Measurements from ENCODE around the gene CNTN1.

The CNTN1 gene

GRCh38 chr12:40988355-40988754 is 296.1 kb downstream of the CNTN1 start:
- H3K4me2 ChIP-seq (ENCODE audit: insufficient read depth, low read length, poor library complexity, severe bottlenecking) = no peak overlapping the region

GRCh38 chr12:40988824-40989223 is 296.6 kb downstream of the CNTN1 start:
- H3K4me2 ChIP-seq (ENCODE audit: insufficient read depth, low read length, poor library complexity, severe bottlenecking) = no peak overlapping the region
- H2AFZ ChIP-seq (ENCODE audit: low read length) = no peak overlapping the region
- no peak overlapping the region for H2BK12ac ChIP-seq (ENCODE audit: low read length)
- no peaks in the 10 kb centered on the region for H3K79me1 ChIP-seq (ENCODE audit: low read depth, low read length)
- DNase-seq (ENCODE audit: low spot score) = no peak
- no peak overlapping the region for H2BK120ac ChIP-seq (ENCODE audit: low read depth, low read length)
- H3K9me3 ChIP-seq (replicated peaks in 1 of 2; ENCODE audit: control insufficient read depth in 2 of 2, insufficient read depth in 1 of 2, low read depth in 1 of 2, low read length in 2 of 2) = no peaks in the 10 kb centered on the region
- H4K8ac ChIP-seq (ENCODE audit: low read depth, low read length) = no peak overlapping the region
- WGBS, 2 donors (ENCODE audit: extremely low coverage in 2 of 2, insufficient read length in 2 of 2, insufficient replicate concordance in 1 of 2) = no CpG with 5 or more reads among the region's 2 CpGs
- H3K18ac ChIP-seq (ENCODE audit: low read length) = no peak overlapping the region
- no peak overlapping the region for H4K91ac ChIP-seq (ENCODE audit: low read depth, low read length, poor library complexity)
- no peaks in the 10 kb centered on the region for H3K4me1 ChIP-seq (ENCODE audit: control insufficient read depth in 2 of 2, insufficient read depth in 1 of 2, low read depth in 1 of 2, low read length in 2 of 2)
- H3K9ac ChIP-seq (ENCODE audit: low read depth, low read length, poor library complexity) = no peak overlapping the region
- H2AK5ac ChIP-seq (ENCODE audit: low read depth, low read length) = no peak overlapping the region
- no peaks in the 10 kb centered on the region for H3K36me3 ChIP-seq (replicated peaks in 1 of 2; ENCODE audit: control insufficient read depth in 2 of 2, insufficient read depth in 2 of 2, low read length in 2 of 2)
- H3K27me3 ChIP-seq (ENCODE audit: control insufficient read depth in 3 of 3, insufficient read depth in 3 of 3, low read depth in 1 of 3, low read length in 3 of 3) = no peaks in the 10 kb centered on the region
- no peak overlapping the region for H3K27ac ChIP-seq (replicated peaks; ENCODE audit: low read length)
- H3K4me3 ChIP-seq (ENCODE audit: low read length in 2 of 2) = no peak overlapping the region
- H2BK15ac ChIP-seq (ENCODE audit: low read length) = no peak overlapping the region
- H3K14ac ChIP-seq (ENCODE audit: low read length) = no peak overlapping the region
- H2BK5ac ChIP-seq (ENCODE audit: low read length) = no peak overlapping the region
- no peak overlapping the region for H3K23ac ChIP-seq (ENCODE audit: low read depth, low read length, poor library complexity)
- H3K4ac ChIP-seq (ENCODE audit: low read length) = no peak overlapping the region

More at GRCh38 chr12:40988355-40988754, 296.1 kb downstream of the CNTN1 start:
- Histone ChIP-seq H2AK5ac (ENCODE audit: low read depth, low read length) (no peak overlapping the region), H2BK120ac (ENCODE audit: low read depth, low read length) (no peak overlapping the region), H3K9ac (ENCODE audit: low read depth, low read length, poor library complexity) (no peak overlapping the region), H3K9me3 (replicated peaks in 1 of 2; ENCODE audit: control insufficient read depth in 2 of 2, insufficient read depth in 1 of 2, low read depth in 1 of 2, low read length in 2 of 2) (no peaks in the 10 kb centered on the region), H4K91ac (ENCODE audit: low read depth, low read length, poor library complexity) (no peak overlapping the region), H3K79me1 (ENCODE audit: low read depth, low read length) (no peaks in the 10 kb centered on the region), H2BK12ac (ENCODE audit: low read length) (no peak overlapping the region), H3K4me3 (ENCODE audit: low read length in 2 of 2) (no peak overlapping the region), H4K8ac (ENCODE audit: low read depth, low read length) (no peak overlapping the region), H3K18ac (ENCODE audit: low read length) (no peak overlapping the region), H3K4me1 (ENCODE audit: control insufficient read depth in 2 of 2, insufficient read depth in 1 of 2, low read depth in 1 of 2, low read length in 2 of 2) (no peaks in the 10 kb centered on the region), H2BK5ac (ENCODE audit: low read length) (no peak overlapping the region), H3K36me3 (replicated peaks in 1 of 2; ENCODE audit: control insufficient read depth in 2 of 2, insufficient read depth in 2 of 2, low read length in 2 of 2) (no peaks in the 10 kb centered on the region), H3K23ac (ENCODE audit: low read depth, low read length, poor library complexity) (no peak overlapping the region), H2AFZ (ENCODE audit: low read length) (no peak overlapping the region), H3K14ac (ENCODE audit: low read length) (no peak overlapping the region), H3K27ac (replicated peaks; ENCODE audit: low read length) (no peak overlapping the region), H3K4ac (ENCODE audit: low read length) (no peak overlapping the region), H3K27me3 (ENCODE audit: control insufficient read depth in 3 of 3, insufficient read depth in 3 of 3, low read depth in 1 of 3, low read length in 3 of 3) (no peaks in the 10 kb centered on the region), H2BK15ac (ENCODE audit: low read length) (no peak overlapping the region)
- WGBS, 2 donors (ENCODE audit: extremely low coverage in 2 of 2, insufficient read length in 2 of 2, insufficient replicate concordance in 1 of 2) = no CpG with 5 or more reads among the region's 1 CpG
- DNase-seq (ENCODE audit: low spot score) = no peak

- no peak overlapping the region for H3K9ac ChIP-seq (ENCODE audit: low read depth, low read length, poor library complexity)
- no peaks in the 10 kb centered on the region for H3K79me1 ChIP-seq (ENCODE audit: low read depth, low read length)
- no peak overlapping the region for H2AFZ ChIP-seq (ENCODE audit: low read length)
- no peak overlapping the region for H2BK12ac ChIP-seq (ENCODE audit: low read length)
- H3K4me2 ChIP-seq (ENCODE audit: insufficient read depth, low read length, poor library complexity, severe bottlenecking) = no peak overlapping the region
- H2AK5ac ChIP-seq (ENCODE audit: low read depth, low read length) = no peak overlapping the region
- no peak overlapping the region for H2BK120ac ChIP-seq (ENCODE audit: low read depth, low read length)
- WGBS, 2 donors (ENCODE audit: extremely low coverage in 2 of 2, insufficient read length in 2 of 2, insufficient replicate concordance in 1 of 2) = no CpG with 5 or more reads among the region's 3 CpGs
- no peak overlapping the region for H3K23ac ChIP-seq (ENCODE audit: low read depth, low read length, poor library complexity)
- H3K9me3 ChIP-seq (replicated peaks in 1 of 2; ENCODE audit: control insufficient read depth in 2 of 2, insufficient read depth in 1 of 2, low read depth in 1 of 2, low read length in 2 of 2) = no peaks in the 10 kb centered on the region
- H4K91ac ChIP-seq (ENCODE audit: low read depth, low read length, poor library complexity) = no peak overlapping the region
- H3K18ac ChIP-seq (ENCODE audit: low read length) = no peak overlapping the region
- H3K4me1 ChIP-seq (ENCODE audit: control insufficient read depth in 2 of 2, insufficient read depth in 1 of 2, low read depth in 1 of 2, low read length in 2 of 2) = no peaks in the 10 kb centered on the region
- no peak overlapping the region for H2BK5ac ChIP-seq (ENCODE audit: low read length)
- H2BK15ac ChIP-seq (ENCODE audit: low read length) = no peak overlapping the region
- no peak for DNase-seq (ENCODE audit: low spot score)
- H3K4me3 ChIP-seq (ENCODE audit: low read length in 2 of 2) = no peak overlapping the region
- no peak overlapping the region for H3K27ac ChIP-seq (replicated peaks; ENCODE audit: low read length)
- H3K36me3 ChIP-seq (replicated peaks in 1 of 2; ENCODE audit: control insufficient read depth in 2 of 2, insufficient read depth in 2 of 2, low read length in 2 of 2) = no peaks in the 10 kb centered on the region
- no peak overlapping the region for H3K4ac ChIP-seq (ENCODE audit: low read length)
- H3K14ac ChIP-seq (ENCODE audit: low read length) = no peak overlapping the region
- H3K27me3 ChIP-seq (ENCODE audit: control insufficient read depth in 3 of 3, insufficient read depth in 3 of 3, low read depth in 1 of 3, low read length in 3 of 3) = no peaks in the 10 kb centered on the region
- H4K8ac ChIP-seq (ENCODE audit: low read depth, low read length) = no peak overlapping the region
Observed at GRCh38 chr12:40989785-40990184, 297.5 kb downstream of the CNTN1 start.

- Histone ChIP-seq H3K27ac (replicated peaks; ENCODE audit: low read length) (no peak overlapping the region), H2BK5ac (ENCODE audit: low read length) (no peak overlapping the region), H3K9ac (ENCODE audit: low read depth, low read length, poor library complexity) (no peak overlapping the region), H2BK12ac (ENCODE audit: low read length) (no peak overlapping the region), H3K4ac (ENCODE audit: low read length) (no peak overlapping the region), H3K14ac (ENCODE audit: low read length) (no peak overlapping the region), H2AK5ac (ENCODE audit: low read depth, low read length) (no peak overlapping the region), H2BK15ac (ENCODE audit: low read length) (no peak overlapping the region), H3K4me3 (ENCODE audit: low read length in 2 of 2) (no peak overlapping the region), H3K27me3 (ENCODE audit: control insufficient read depth in 3 of 3, insufficient read depth in 3 of 3, low read depth in 1 of 3, low read length in 3 of 3) (no peaks in the 10 kb centered on the region), H3K79me1 (ENCODE audit: low read depth, low read length) (no peaks in the 10 kb centered on the region), H2AFZ (ENCODE audit: low read length) (no peak overlapping the region), H3K18ac (ENCODE audit: low read length) (no peak overlapping the region), H3K4me2 (ENCODE audit: insufficient read depth, low read length, poor library complexity, severe bottlenecking) (no peak overlapping the region), H4K91ac (ENCODE audit: low read depth, low read length, poor library complexity) (no peak overlapping the region), H3K4me1 (ENCODE audit: control insufficient read depth in 2 of 2, insufficient read depth in 1 of 2, low read depth in 1 of 2, low read length in 2 of 2) (no peaks in the 10 kb centered on the region), H2BK120ac (ENCODE audit: low read depth, low read length) (no peak overlapping the region), H3K23ac (ENCODE audit: low read depth, low read length, poor library complexity) (no peak overlapping the region), H3K36me3 (replicated peaks in 1 of 2; ENCODE audit: control insufficient read depth in 2 of 2, insufficient read depth in 2 of 2, low read length in 2 of 2) (no peaks in the 10 kb centered on the region), H3K9me3 (replicated peaks in 1 of 2; ENCODE audit: control insufficient read depth in 2 of 2, insufficient read depth in 1 of 2, low read depth in 1 of 2, low read length in 2 of 2) (no peaks in the 10 kb centered on the region), H4K8ac (ENCODE audit: low read depth, low read length) (no peak overlapping the region)
- WGBS, 2 donors (ENCODE audit: extremely low coverage in 2 of 2, insufficient read length in 2 of 2, insufficient replicate concordance in 1 of 2) = no CpG with 5 or more reads among the region's 4 CpGs
- no peak for DNase-seq (ENCODE audit: low spot score)
Observed at GRCh38 chr12:40992158-40992557, 299.9 kb downstream of the CNTN1 start.

Measured in neuronal stem cell (in vitro differentiated cells).